GM19193 (cell line): ENCODE data around the gene PLEKHM2.

Source experiments
- POLR2A ChIP-seq: IDR thresholded peaks from 4 replicates; pipeline ENCODE4 v1.6.1; 2011; ENCODE audit not compliant: insufficient read depth, insufficient read length; ENCODE audit errors: extremely low read depth

Gene PLEKHM2

GRCh38 chr1:15762546-15762945 lies 78.4 kb downstream of the PLEKHM2 start:
- no peak for TF ChIP-seq POLR2A

GRCh38 chr1:15764269-15764764 lies 80.2 kb downstream of the PLEKHM2 start:
- no peak for TF ChIP-seq POLR2A

- TF ChIP-seq POLR2A, result no peak
These were observed 80.8 kb downstream of the PLEKHM2 start for GRCh38 chr1:15764890-15765289.

GRCh38 chr1:15765495-15766194 lies 81.5 kb downstream of the PLEKHM2 start:
- no peak for TF ChIP-seq POLR2A

- TF ChIP-seq POLR2A, result no peak
These were observed 83.8 kb downstream of the PLEKHM2 start for GRCh38 chr1:15767941-15768340.

GRCh38 chr1:15768388-15768787 lies 84.3 kb downstream of the PLEKHM2 start:
- TF ChIP-seq POLR2A, result no peak

- no peak for TF ChIP-seq POLR2A
These were observed 86.3 kb downstream of the PLEKHM2 start for GRCh38 chr1:15770313-15770962.

- TF ChIP-seq POLR2A, result no peak
These were observed 87.9 kb downstream of the PLEKHM2 start for GRCh38 chr1:15771836-15772515.

- TF ChIP-seq POLR2A, result no peak
These were observed 91.6 kb downstream of the PLEKHM2 start for GRCh38 chr1:15775706-15776105.

GRCh38 chr1:15777909-15778707 lies 94.0 kb downstream of the PLEKHM2 start:
- TF ChIP-seq POLR2A, result no peak
